Measurements from ENCODE around the gene MBTPS1. TPM values are rescaled to one million over a fixed set of nuclear protein-coding genes. Genes with fewer than 3 reads are reported as not detected.

MBTPS1 gene
- total and polyA plus RNA-seq, 10 of the 15 experiments (the other 5 are each of a cell fraction or from before 2014, with no cell fraction given): 1.3 to 43.9 (median 35.2) TPM

DNA sequence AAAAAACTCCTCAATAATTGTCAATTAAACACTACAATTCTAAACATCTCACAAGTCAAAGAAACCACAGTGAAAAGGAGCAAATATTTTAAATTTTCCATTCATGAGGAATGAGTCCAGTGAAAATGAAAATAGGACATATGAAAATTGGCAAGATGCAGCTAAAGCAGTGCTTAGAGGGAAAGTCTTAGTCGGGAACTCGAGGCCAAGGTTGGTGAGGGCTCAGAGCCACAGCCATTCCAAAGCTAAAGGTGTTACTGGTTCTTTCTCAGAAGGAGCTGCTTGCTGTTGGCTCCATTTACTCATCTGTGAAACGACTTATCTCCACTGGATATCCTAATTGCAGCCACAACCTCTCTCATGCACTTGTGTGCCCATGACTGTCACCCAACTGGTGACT is 80.6 kb downstream of the MBTPS1 start:
- intact Hi-C loops (cut with micrococcal nuclease; ENCODE audit: unreplicated experiment) (no loop called here), in situ Hi-C loops (cut with MboI) (no loop called here)
- Histone ChIP-seq H3K4me3 (no peak overlapping the region), H2AFZ (ENCODE audit: control insufficient read depth, low read depth, low read length) (no peak overlapping the region), H3K4me1 (ENCODE audit: control insufficient read depth, insufficient read depth, low read length) (no peaks in the 10 kb centered on the region), H3K36me3 (ENCODE audit: control insufficient read depth in 2 of 2, insufficient read depth in 2 of 2, low read length in 1 of 2) (no peaks in the 10 kb centered on the region), H3K4me2 (ENCODE audit: control insufficient read depth, insufficient read depth) (no peak overlapping the region), H3K27me3 (replicated peaks in 1 of 2; ENCODE audit: control insufficient read depth in 2 of 2, insufficient read depth in 2 of 2, low read length in 1 of 2) (no peaks in the 10 kb centered on the region; a peak in 1 of 4 replicates), H3K27ac (ENCODE audit: control insufficient read depth, insufficient read depth) (no peak overlapping the region), H3K9me3 (replicated peaks; ENCODE audit: control insufficient read depth, insufficient read depth, low read length) (no peaks in the 10 kb centered on the region), H3K9ac (ENCODE audit: control insufficient read depth, insufficient read depth, low read length) (no peak overlapping the region), H4K20me1 (ENCODE audit: control insufficient read depth, insufficient read depth) (no peaks in the 10 kb centered on the region), H3K79me2 (ENCODE audit: control insufficient read depth, insufficient read depth, low read length) (no peaks in the 10 kb centered on the region)
- DNase-seq (ENCODE audit: low read depth, low spot score) (no peak), FAIRE-seq (no peak), ATAC-seq (no peak)
- BruUV-seq (replicated peaks): no TSS peak
- RAD21 ChIA-PET (ENCODE audit: unreplicated experiment): no interaction called here
- SMC1A ChIA-PET (ENCODE audit: uncharacterized antibody, unreplicated experiment): no interaction called here
- POLR2A ChIA-PET: no interaction called here
- TF ChIP-seq, protein P1, sequence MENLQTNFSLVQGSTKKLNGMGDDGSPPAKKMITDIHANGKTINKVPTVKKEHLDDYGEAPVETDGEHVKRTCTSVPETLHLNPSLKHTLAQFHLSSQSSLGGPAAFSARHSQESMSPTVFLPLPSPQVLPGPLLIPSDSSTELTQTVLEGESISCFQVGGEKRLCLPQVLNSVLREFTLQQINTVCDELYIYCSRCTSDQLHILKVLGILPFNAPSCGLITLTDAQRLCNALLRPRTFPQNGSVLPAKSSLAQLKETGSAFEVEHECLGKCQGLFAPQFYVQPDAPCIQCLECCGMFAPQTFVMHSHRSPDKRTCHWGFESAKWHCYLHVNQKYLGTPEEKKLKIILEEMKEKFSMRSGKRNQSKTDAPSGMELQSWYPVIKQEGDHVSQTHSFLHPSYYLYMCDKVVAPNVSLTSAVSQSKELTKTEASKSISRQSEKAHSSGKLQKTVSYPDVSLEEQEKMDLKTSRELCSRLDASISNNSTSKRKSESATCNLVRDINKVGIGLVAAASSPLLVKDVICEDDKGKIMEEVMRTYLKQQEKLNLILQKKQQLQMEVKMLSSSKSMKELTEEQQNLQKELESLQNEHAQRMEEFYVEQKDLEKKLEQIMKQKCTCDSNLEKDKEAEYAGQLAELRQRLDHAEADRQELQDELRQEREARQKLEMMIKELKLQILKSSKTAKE (IDR thresholded peaks at IDR 0.05; ENCODE audit: low read depth, poor library complexity, severe bottlenecking): no peak
- CTCF ChIA-PET: no interaction called here
- 27% methylated on average over 3 of the region's 3 CpGs for WGBS (ENCODE audit: insufficient coverage, insufficient replicate concordance, low lambda C conversion rate, missing lambda C conversion rate)

- Histone ChIP-seq H3K4me1 (ENCODE audit: control insufficient read depth, insufficient read depth, low read length) (no peaks in the 10 kb centered on the region), H3K9me3 (replicated peaks; ENCODE audit: control insufficient read depth, insufficient read depth, low read length) (no peaks in the 10 kb centered on the region), H3K4me2 (ENCODE audit: control insufficient read depth, insufficient read depth) (no peak overlapping the region), H3K27ac (ENCODE audit: control insufficient read depth, insufficient read depth) (no peak overlapping the region), H2AFZ (ENCODE audit: control insufficient read depth, low read depth, low read length) (no peak overlapping the region), H3K9ac (ENCODE audit: control insufficient read depth, insufficient read depth, low read length) (no peak overlapping the region), H3K27me3 (replicated peaks in 1 of 2; ENCODE audit: control insufficient read depth in 2 of 2, insufficient read depth in 2 of 2, low read length in 1 of 2) (no peaks in the 10 kb centered on the region; a peak in 1 of 4 replicates), H3K36me3 (ENCODE audit: control insufficient read depth in 2 of 2, insufficient read depth in 2 of 2, low read length in 1 of 2) (no peaks in the 10 kb centered on the region), H3K4me3 (no peak overlapping the region), H4K20me1 (ENCODE audit: control insufficient read depth, insufficient read depth) (no peaks in the 10 kb centered on the region), H3K79me2 (ENCODE audit: control insufficient read depth, insufficient read depth, low read length) (no peaks in the 10 kb centered on the region)
- in situ Hi-C loops (cut with MboI): no loop called here
- no peak for ATAC-seq
- RAD21 ChIA-PET (ENCODE audit: unreplicated experiment): no interaction called here
- CTCF ChIA-PET: no interaction called here
- DNase-seq (ENCODE audit: low read depth, low spot score): no peak
- SMC1A ChIA-PET (ENCODE audit: uncharacterized antibody, unreplicated experiment): no interaction called here
- intact Hi-C loops (cut with micrococcal nuclease; ENCODE audit: unreplicated experiment): no loop called here
- no peak for FAIRE-seq
- 46% methylated on average over 12 of the region's 12 CpGs for WGBS (ENCODE audit: insufficient coverage, insufficient replicate concordance, low lambda C conversion rate, missing lambda C conversion rate)
- TF ChIP-seq SRF (IDR thresholded peaks at IDR 0.05; ENCODE audit: low read depth in 2 of 2, low read length in 2 of 2) (no peak), CREB1 (IDR thresholded peaks at IDR 0.05; ENCODE audit: low read depth) (no peak), RELA (IDR thresholded peaks at IDR 0.05; ENCODE audit: borderline replicate concordance, partially characterized antibody) (no peak), DPF2 (IDR thresholded peaks at IDR 0.05) (no peak), PAX8 (IDR thresholded peaks at IDR 0.05) (no peak), NFYA (IDR thresholded peaks at IDR 0.05; ENCODE audit: borderline replicate concordance, low read depth, low read length) (no peak)
- TF ChIP-seq, protein P2, sequence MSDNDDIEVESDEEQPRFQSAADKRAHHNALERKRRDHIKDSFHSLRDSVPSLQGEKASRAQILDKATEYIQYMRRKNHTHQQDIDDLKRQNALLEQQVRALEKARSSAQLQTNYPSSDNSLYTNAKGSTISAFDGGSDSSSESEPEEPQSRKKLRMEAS (IDR thresholded peaks at IDR 0.05; ENCODE audit: low read depth, low read length): no peak
- no TSS peak for BruUV-seq (replicated peaks)
- POLR2A ChIA-PET: no interaction called here
Measured at GRCh38 chr16:84034516-84034915, 82.2 kb downstream of the MBTPS1 start.

Data from GM12878 (cell line).